CD14-positive monocyte (primary cell): ENCODE measurements around the gene APOC1. TPM values are rescaled to one million over a fixed set of nuclear protein-coding genes. Genes with fewer than 3 reads are reported as not detected.

Experiments used
- DNase-seq, 3 donors: peaks; one replicate each; pipeline ENCODE4 v3.0.0-alpha.2; 2011 to 2022
- H2AFZ ChIP-seq: 2 replicates; pipeline ENCODE4 v1.6.0; 2012; ENCODE audit warnings: mild to moderate bottlenecking, low read depth, low read length, inconsistent platforms; ENCODE audit not compliant: insufficient read depth, poor library complexity, severe bottlenecking
- H3K27ac ChIP-seq, 2 donors: 1 replicate in 1 of 2; 2 replicates in 1 of 2; pipeline ENCODE4 v1.5.1; 2012 to 2013; ENCODE audit warnings: low read length in 2 of 2, control low read depth in 1 of 2, inconsistent platforms in 1 of 2, low read depth in 1 of 2, mild to moderate bottlenecking in 1 of 2
- H3K27me3 ChIP-seq, 2 donors: one replicate each; pipeline versions ENCODE4 v1.6.0 to v1.6.1; 2011 to 2013; ENCODE audit warnings: low read length in 2 of 2; ENCODE audit not compliant: control insufficient read depth in 2 of 2, insufficient read depth in 2 of 2
- H3K36me3 ChIP-seq, 2 donors: replicated peaks in 1 of 2; 1 replicate in 1 of 2; 2 replicates in 1 of 2; pipeline versions ENCODE4 v1.5.1 to v1.6.1; 2012 to 2013; ENCODE audit warnings: low read length in 2 of 2, control low read depth in 1 of 2, inconsistent platforms in 1 of 2, mild to moderate bottlenecking in 1 of 2; ENCODE audit not compliant: insufficient read depth in 2 of 2, control insufficient read depth in 1 of 2
- H3K4me1 ChIP-seq, 2 donors: 1 replicate in 1 of 2; 2 replicates in 1 of 2; pipeline versions ENCODE4 v1.5.1 to v1.6.1; 2012 to 2013; ENCODE audit warnings: low read length in 2 of 2, control low read depth in 1 of 2, inconsistent platforms in 1 of 2, mild to moderate bottlenecking in 1 of 2, moderate library complexity in 1 of 2; ENCODE audit not compliant: insufficient read depth in 2 of 2, control insufficient read depth in 1 of 2
- H3K4me2 ChIP-seq: replicated peaks from 2 replicates; pipeline ENCODE3; 2012; ENCODE audit warnings: low read length, moderate library complexity, mild to moderate bottlenecking; ENCODE audit not compliant: poor library complexity, severe bottlenecking; ENCODE audit errors: extremely low read depth
- H3K4me3 ChIP-seq, 3 experiments: fragments of 200-600 bp in 1 of 3; sonication (generic) in 1 of 3; replicated peaks in 1 of 3; 1 replicate in 2 of 3; 2 replicates in 1 of 3; pipeline ENCODE4 v1.5.1; 2011 to 2013; ENCODE audit warnings: low read length in 3 of 3, mild to moderate bottlenecking in 3 of 3, control low read depth in 2 of 3, low read depth in 2 of 3, inconsistent platforms in 1 of 3, moderate library complexity in 1 of 3
- H3K79me2 ChIP-seq: 2 replicates; pipeline ENCODE4 v1.6.0; 2012; ENCODE audit warnings: mild to moderate bottlenecking, control low read depth, inconsistent platforms, low read length, moderate library complexity; ENCODE audit not compliant: insufficient read depth
- H3K9ac ChIP-seq: 2 replicates; pipeline ENCODE4 v1.6.0; 2017; ENCODE audit warnings: low read length, mild to moderate bottlenecking; ENCODE audit not compliant: insufficient read depth, poor library complexity, severe bottlenecking
- H3K9me3 ChIP-seq, 2 donors: replicated peaks in 1 of 2; 1 replicate in 1 of 2; 2 replicates in 1 of 2; pipeline versions ENCODE4 v1.5.1 to v1.6.1; 2012 to 2013; ENCODE audit warnings: low read length in 2 of 2, control low read depth in 1 of 2; ENCODE audit not compliant: control insufficient read depth in 1 of 2, insufficient read depth in 1 of 2
- H4K20me1 ChIP-seq: 2 replicates; pipeline ENCODE4 v1.6.0; 2012; ENCODE audit warnings: mild to moderate bottlenecking, low read length, control low read depth, moderate library complexity; ENCODE audit not compliant: insufficient read depth
- H3K27ac Mint-ChIP-seq, 7 donors: one replicate each; pipeline ENCODE4 v1.8.0; 2020; ENCODE audit warnings: mild to moderate bottlenecking in 7 of 7, mixed read lengths in 7 of 7, moderate library complexity in 6 of 7, inconsistent platforms in 2 of 7
- H3K27me3 Mint-ChIP-seq, 3 donors: one replicate each; pipeline ENCODE4 v1.8.0; 2021 to 2022; ENCODE audit warnings: low read depth in 3 of 3, mild to moderate bottlenecking in 3 of 3, mixed read lengths in 3 of 3, moderate library complexity in 3 of 3, inconsistent platforms in 1 of 3
- H3K36me3 Mint-ChIP-seq, 2 donors: one replicate each; pipeline ENCODE4 v1.8.0; 2020; ENCODE audit warnings: mixed read lengths in 2 of 2, inconsistent platforms in 1 of 2, mild to moderate bottlenecking in 1 of 2
- H3K4me1 Mint-ChIP-seq: one replicate; pipeline ENCODE4 v1.8.0; 2020; ENCODE audit warnings: mild to moderate bottlenecking, mixed read lengths
- H3K4me3 Mint-ChIP-seq, 2 donors: one replicate each; pipeline ENCODE4 v1.8.0; 2020; ENCODE audit warnings: mild to moderate bottlenecking in 2 of 2, mixed read lengths in 2 of 2, moderate library complexity in 1 of 2
- H3K9me3 Mint-ChIP-seq, 7 donors: one replicate each; pipeline ENCODE4 v1.8.0; 2020 to 2022; ENCODE audit warnings: mixed read lengths in 7 of 7, mild to moderate bottlenecking in 6 of 7, moderate library complexity in 6 of 7, inconsistent platforms in 2 of 7
- CTCF ChIP-seq: fragments of 200-600 bp; IDR thresholded peaks from one replicate; pipeline ENCODE4 v1.8.0; 2022; ENCODE audit warnings: antibody characterized with exemption, mild to moderate bottlenecking
- WGBS: methylation state at CpG from one replicate; pipeline ENCODE4 v1.1.5; 2013; ENCODE audit warnings: missing lambda C conversion rate; ENCODE audit not compliant: insufficient coverage; 5-methylcytosine and 5-hydroxymethylcytosine counted together
- intact Hi-C, 2 donors: fragments of 100-400 bp; cut with micrococcal nuclease; formaldehyde crosslinking; loops; one replicate each; pipeline versions ENCODE4 v1.15.0 to v1.15.1; 2023
- polyA plus RNA-seq, 3 donors: library from polyadenylated mRNA; depleted of rRNA in 1 of 3; unstranded in 2 of 3; stranded (reverse) in 1 of 3; fragments of 300-500 nt in 2 of 3; fragments of >200 nt in 1 of 3; fragmentation: Illumina TruSeq in 2 of 3; gene quantifications; 1 replicate in 2 of 3; 2 replicates in 1 of 3; pipeline ENCODE4 v1.2.3, GENCODE V29; 2012 to 2021

The APOC1 gene
- polyA plus RNA-seq, 3 donors: 0.20 TPM; not detected in 2

GRCh38 chr19:44893332-44894051, 20.9 kb upstream of the APOC1 start:
- H3K4me3 ChIP-seq: no peak overlapping the region
- peaks cover 51 to 57% of the 10 kb centered on the region in 2 donors for H3K36me3 ChIP-seq
- DNase-seq: no peak
- peaks cover 22% of the 10 kb centered on the region for H3K79me2 ChIP-seq
- Mint-ChIP-seq H3K27ac (peak overlapping the region in 4 of 7 donors; percentile 37 to 58 (median 45)), H3K4me3 (no peak overlapping the region), H3K4me1 (peaks cover 24% of the 10 kb centered on the region), H3K9me3 (peaks cover 0 to 2% (median 0%) of the 10 kb centered on the region in 7 donors), H3K27me3 (no peaks in the 10 kb centered on the region), H3K36me3 (peaks cover 53 to 59% of the 10 kb centered on the region in 2 donors)
- no peak overlapping the region for H2AFZ ChIP-seq
- no peaks in the 10 kb centered on the region for H3K9me3 ChIP-seq
- H3K9ac ChIP-seq: no peak overlapping the region
- intact Hi-C loops: no loop called here
- no peak overlapping the region for H3K4me2 ChIP-seq
- no peak for TF ChIP-seq CTCF
- WGBS: 95% methylated on average over 13 of the region's 18 CpGs
- peaks cover 14% of the 10 kb centered on the region for H4K20me1 ChIP-seq
- H3K27ac ChIP-seq: no peak overlapping the region
- H3K27me3 ChIP-seq: no peaks in the 10 kb centered on the region
- peaks cover 20 to 25% of the 10 kb centered on the region in 2 donors for H3K4me1 ChIP-seq

GRCh38 chr19:44894052-44894400, 20.4 kb upstream of the APOC1 start:
- H3K9me3 Mint-ChIP-seq: peaks cover 0 to 2% (median 0%) of the 10 kb centered on the region in 7 donors
- DNase-seq: no peak
- no peak overlapping the region for H3K4me2 ChIP-seq
- H3K79me2 ChIP-seq: peaks cover 22% of the 10 kb centered on the region
- H4K20me1 ChIP-seq: peaks cover 14% of the 10 kb centered on the region
- H3K27ac ChIP-seq: no peak overlapping the region
- peaks cover 24% of the 10 kb centered on the region for H3K4me1 Mint-ChIP-seq
- TF ChIP-seq CTCF: no peak
- WGBS: 100% methylated on average over 1 of the region's 6 CpGs
- peaks cover 53 to 60% of the 10 kb centered on the region in 2 donors for H3K36me3 Mint-ChIP-seq
- H3K4me3 ChIP-seq: no peak overlapping the region
- peak overlapping the region in 3 of 7 donors; percentile 2 to 37 (median 5) for H3K27ac Mint-ChIP-seq
- no peaks in the 10 kb centered on the region for H3K9me3 ChIP-seq
- intact Hi-C loops: no loop called here
- peaks cover 51 to 57% of the 10 kb centered on the region in 2 donors for H3K36me3 ChIP-seq
- H3K9ac ChIP-seq: no peak overlapping the region
- no peak overlapping the region for H3K4me3 Mint-ChIP-seq
- H3K27me3 Mint-ChIP-seq: no peaks in the 10 kb centered on the region
- peaks cover 20 to 25% of the 10 kb centered on the region in 2 donors for H3K4me1 ChIP-seq
- H3K27me3 ChIP-seq: no peaks in the 10 kb centered on the region
- H2AFZ ChIP-seq: no peak overlapping the region
